Small intestine (tissue), 7 donors: ENCODE results near the gene SIK2. TPM values are rescaled to one million over a fixed set of nuclear protein-coding genes. Genes with fewer than 3 reads are reported as not detected.
A peak's percentile ranks its signal among the peaks of the same experiment; 100 is the strongest.
"Not testable (repeated sequence)": the region's sequence is repeated elsewhere in the genome, so short reads cannot be mapped to it uniquely, and the experiment has no call there.

Experiments used
- DNase-seq, 2 donors: peaks; one replicate each; pipeline versions ENCODE4 v3.0.0 to v3.0.0-alpha.2; 2013
- FAIRE-seq: peaks from 2 replicates; lab custom pipeline; 2012; peaks lifted over from hg19 to GRCh38; lab: Jason Lieb, UNC
- H3K27ac ChIP-seq, 3 donors: one replicate each; pipeline ENCODE4 v1.5.1; 2013; ENCODE audit warnings: low read length in 2 of 3, mild to moderate bottlenecking in 2 of 3, control low read depth in 1 of 3, inconsistent platforms in 1 of 3, low read depth in 1 of 3, moderate library complexity in 1 of 3
- H3K27me3 ChIP-seq, 3 donors: one replicate each; pipeline ENCODE4 v1.6.1; 2013; ENCODE audit warnings: low read length in 3 of 3, inconsistent platforms in 1 of 3; ENCODE audit not compliant: control insufficient read depth in 3 of 3, insufficient read depth in 3 of 3
- H3K36me3 ChIP-seq, 3 donors: one replicate each; pipeline ENCODE4 v1.6.1; 2013; ENCODE audit warnings: low read length in 3 of 3, inconsistent platforms in 1 of 3, low read depth in 1 of 3, mild to moderate bottlenecking in 1 of 3, moderate library complexity in 1 of 3; ENCODE audit not compliant: control insufficient read depth in 3 of 3, insufficient read depth in 2 of 3
- H3K4me1 ChIP-seq, 3 donors: one replicate each; pipeline ENCODE4 v1.6.1; 2013; ENCODE audit warnings: low read length in 2 of 3, inconsistent platforms in 1 of 3, low read depth in 1 of 3, mild to moderate bottlenecking in 1 of 3, moderate library complexity in 1 of 3; ENCODE audit not compliant: control insufficient read depth in 3 of 3, insufficient read depth in 2 of 3
- H3K4me3 ChIP-seq, 3 donors: one replicate each; pipeline ENCODE4 v1.5.1; 2013; ENCODE audit warnings: low read length in 3 of 3, control low read depth in 1 of 3, inconsistent platforms in 1 of 3, low read depth in 1 of 3, mild to moderate bottlenecking in 1 of 3, moderate library complexity in 1 of 3
- H3K9me3 ChIP-seq, 2 donors: one replicate each; pipeline ENCODE4 v1.6.1; 2013; ENCODE audit warnings: low read depth in 1 of 2, low read length in 1 of 2; ENCODE audit not compliant: control insufficient read depth in 2 of 2, insufficient read depth in 1 of 2
- WGBS, 3 donors: extraction: QIAGEN DNeasy Blood & Tissue Kit; methylation state at CpG; one replicate each; pipeline ENCODE4 v1.1.7; 2013; 5-methylcytosine and 5-hydroxymethylcytosine counted together
- polyA plus RNA-seq, 4 donors: library from polyadenylated mRNA; stranded (reverse) in 3 of 4; unstranded in 1 of 4; fragments of 200-250 nt in 3 of 4; fragments of 120-200 nt in 1 of 4; gene quantifications; one replicate each; pipeline versions ENCODE4 v1.2.1 to v1.2.3, GENCODE V29; 2013
- donor health status: healthy with polysubstance abuse.
- donor health status: control.
- donor health status: control.
- donor health status: Bipolar disorder and iron deficiency.
- donor health status: healthy.

SIK2 gene
- polyA plus RNA-seq, 4 donors: 3.8 to 22.5 (median 5.6) TPM

- not testable (repeated sequence) for FAIRE-seq, H3K27me3 ChIP-seq, H3K4me3 ChIP-seq, H3K27ac ChIP-seq, DNase-seq, H3K9me3 ChIP-seq, H3K36me3 ChIP-seq, H3K4me1 ChIP-seq
- WGBS, 3 donors: 88 to 97% (median 95%) methylated on average over 8 of the region's 8 CpGs
These were observed 55.7 kb downstream of the SIK2 start for GRCh38 chr11:111657905-111658304.

- DNase-seq, FAIRE-seq: not testable (repeated sequence)
- WGBS, 3 donors: 95 to 100% (median 95%) methylated on average over 3 of the region's 3 CpGs
These were observed 56.2 kb downstream of the SIK2 start for GRCh38 chr11:111658493-111658892.

GRCh38 chr11:111659201-111660115 lies 57.2 kb downstream of the SIK2 start:
- FAIRE-seq (no peak), DNase-seq (no peak)
- 77 to 94% (median 86%) methylated on average over 10 of the region's 10 CpGs for WGBS, 3 donors
- H3K4me3 ChIP-seq: no peak overlapping the region
- peaks cover 0 to 5% (median 0%) of the 10 kb centered on the region in 3 donors for H3K36me3 ChIP-seq
- no peaks in the 10 kb centered on the region for H3K9me3 ChIP-seq
- H3K27me3 ChIP-seq: no peaks in the 10 kb centered on the region
- H3K27ac ChIP-seq: no peak overlapping the region
- H3K4me1 ChIP-seq: no peaks in the 10 kb centered on the region

More at GRCh38 chr11:111658493-111658892, 56.2 kb downstream of the SIK2 start:
- H3K9me3 ChIP-seq, H3K27me3 ChIP-seq, H3K27ac ChIP-seq, H3K4me3 ChIP-seq, H3K4me1 ChIP-seq, H3K36me3 ChIP-seq: not testable (repeated sequence)

GRCh38 chr11:111660822-111661221 lies 58.6 kb downstream of the SIK2 start:
- WGBS, 3 donors: 89 to 99% (median 92%) methylated on average over 2 of the region's 2 CpGs
- Histone ChIP-seq H3K4me3 (no peak overlapping the region), H3K27ac (no peak overlapping the region), H3K9me3 (no peaks in the 10 kb centered on the region), H3K36me3 (peaks cover 0 to 5% (median 0%) of the 10 kb centered on the region in 3 donors), H3K27me3 (no peaks in the 10 kb centered on the region), H3K4me1 (no peaks in the 10 kb centered on the region)
- FAIRE-seq (no peak), DNase-seq (no peak)

GRCh38 chr11:111663820-111664219 lies 61.6 kb downstream of the SIK2 start:
- Histone ChIP-seq H3K4me3 (no peak overlapping the region), H3K9me3 (no peaks in the 10 kb centered on the region), H3K27ac (no peak overlapping the region), H3K4me1 (no peaks in the 10 kb centered on the region), H3K36me3 (peaks cover 0 to 5% (median 0%) of the 10 kb centered on the region in 3 donors), H3K27me3 (no peaks in the 10 kb centered on the region)
- no peak for FAIRE-seq
- peak in 1 of 2 donors; percentile 16 for DNase-seq

GRCh38 chr11:111665777-111666176 lies 63.5 kb downstream of the SIK2 start:
- Histone ChIP-seq H3K4me1 (no peaks in the 10 kb centered on the region), H3K9me3 (no peaks in the 10 kb centered on the region), H3K36me3 (peaks cover 0 to 7% (median 0%) of the 10 kb centered on the region in 3 donors), H3K27ac (no peak overlapping the region), H3K27me3 (no peaks in the 10 kb centered on the region), H3K4me3 (no peak overlapping the region)
- no peak for FAIRE-seq
- WGBS, 3 donors: 56 to 64% (median 62%) methylated on average over 3 of the region's 3 CpGs
- DNase-seq: peak; percentile 8 to 74

GRCh38 chr11:111668980-111669379 lies 66.7 kb downstream of the SIK2 start:
- Histone ChIP-seq H3K27me3 (no peaks in the 10 kb centered on the region), H3K4me3 (no peak overlapping the region), H3K27ac (no peak overlapping the region), H3K36me3 (peaks cover 0 to 21% (median 5%) of the 10 kb centered on the region in 3 donors), H3K9me3 (no peaks in the 10 kb centered on the region), H3K4me1 (no peaks in the 10 kb centered on the region)
- 77 to 91% (median 85%) methylated on average over 1 of the region's 1 CpG for WGBS, 3 donors
- FAIRE-seq: no peak
- DNase-seq: no peak

GRCh38 chr11:111671383-111671782 lies 69.1 kb downstream of the SIK2 start:
- Histone ChIP-seq H3K4me1 (no peaks in the 10 kb centered on the region), H3K9me3 (no peaks in the 10 kb centered on the region), H3K4me3 (no peak overlapping the region), H3K27me3 (no peaks in the 10 kb centered on the region), H3K36me3 (peaks cover 0 to 24% (median 5%) of the 10 kb centered on the region in 3 donors), H3K27ac (no peak overlapping the region)
- no peak for FAIRE-seq
- 96 to 100% (median 100%) methylated on average over 1 of the region's 1 CpG for WGBS, 3 donors
- no peak for DNase-seq
